Measurements from ENCODE around the gene RNF157.

The RNF157 gene

DNA sequence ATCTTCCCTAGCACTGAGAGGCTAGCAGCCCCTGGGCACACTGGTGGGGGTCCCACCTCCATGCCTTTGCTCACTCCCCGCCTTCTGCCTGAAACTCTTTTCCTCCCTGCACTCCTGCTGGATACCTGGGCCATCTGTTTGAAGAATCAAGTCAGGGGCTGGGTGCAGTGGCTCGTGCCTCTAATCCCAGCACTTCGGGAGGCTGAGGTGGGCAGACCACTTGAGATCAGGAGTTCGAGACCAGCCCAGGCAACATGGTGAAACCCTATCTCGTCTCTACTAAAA lies 115.0 kb downstream of the RNF157 start:
- Histone ChIP-seq H3K79me2 (ENCODE audit: control insufficient read depth, insufficient read depth, low read length) (no peaks in the 10 kb centered on the region), H2BK120ac (ENCODE audit: low read depth, low read length) (no peak overlapping the region), H3K27ac (ENCODE audit: low read depth, low read length) (no peak overlapping the region), H3K23ac (ENCODE audit: low read length) (no peak overlapping the region), H3K4ac (ENCODE audit: low read depth, low read length) (no peak overlapping the region), H3K79me1 (ENCODE audit: low read length) (no peaks in the 10 kb centered on the region), H3K27me3 (ENCODE audit: insufficient read depth, low read length, poor library complexity) (peaks cover 4% of the 10 kb centered on the region), H3K36me3 (ENCODE audit: control insufficient read depth, insufficient read depth, low read length) (no peaks in the 10 kb centered on the region), H4K8ac (ENCODE audit: low read depth, low read length) (no peak overlapping the region), H4K5ac (ENCODE audit: low read length) (no peak overlapping the region), H3K9ac (ENCODE audit: low read length) (no peak overlapping the region), H3K18ac (ENCODE audit: low read length) (no peak overlapping the region), H2BK5ac (ENCODE audit: low read length) (no peak overlapping the region), H2AK5ac (ENCODE audit: low read length) (no peak overlapping the region), H3K4me1 (ENCODE audit: control insufficient read depth, low read depth, low read length) (no peaks in the 10 kb centered on the region), H3K4me2 (ENCODE audit: low read length) (no peak overlapping the region), H2BK15ac (replicated peaks; ENCODE audit: low read depth) (no peak overlapping the region), H3K4me3 (ENCODE audit: low read length) (no peak overlapping the region), H3K56ac (ENCODE audit: low read length) (no peak overlapping the region)
- DNase-seq, result no peak
- no CpG with 5 or more reads among the region's 5 CpGs for WGBS (ENCODE audit: extremely low coverage, insufficient coverage, low lambda C conversion rate)

DNA sequence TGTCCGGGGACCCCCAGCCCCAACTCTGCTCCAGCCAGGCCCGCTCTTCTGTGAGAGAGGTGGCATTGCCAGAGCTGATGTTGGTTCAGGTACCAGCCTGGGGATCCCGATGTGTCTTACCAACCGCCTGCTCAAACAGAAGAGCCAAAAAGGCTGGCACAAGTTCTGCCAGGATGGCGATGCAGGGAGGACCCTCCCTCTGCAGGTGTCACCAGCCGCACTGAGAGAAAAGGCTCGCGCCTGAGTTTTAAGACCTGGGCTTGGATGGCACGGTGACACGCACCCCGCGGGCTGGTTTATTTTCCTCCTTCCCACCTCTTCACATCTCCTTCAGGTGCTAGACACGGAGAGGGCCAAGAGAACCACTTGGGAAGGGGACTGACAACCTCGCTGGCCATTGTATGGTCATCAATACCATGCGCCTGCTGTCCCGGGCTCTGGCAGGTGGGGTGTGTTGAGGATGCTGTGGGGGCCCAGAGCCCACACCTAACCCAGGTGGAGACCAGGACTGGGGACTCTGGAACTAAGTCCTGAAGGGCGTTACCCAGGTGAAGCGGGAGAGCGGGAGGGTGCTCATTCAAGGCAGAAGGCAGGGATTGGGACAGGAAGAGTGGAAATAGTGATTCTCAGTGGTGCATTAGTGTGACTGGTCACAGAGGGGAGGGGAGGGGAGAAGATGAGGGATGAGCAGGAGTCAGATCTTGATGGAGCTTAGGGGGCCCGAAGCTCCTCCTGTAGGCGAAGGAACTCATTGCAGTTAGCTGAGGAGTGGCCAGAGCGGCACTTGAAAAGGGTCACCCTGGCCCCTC lies 115.5 kb downstream of the RNF157 start:
- no peaks in the 10 kb centered on the region for H3K27me3 ChIP-seq (ENCODE audit: insufficient read depth, low read length, poor library complexity)
- no peak overlapping the region for H2BK5ac ChIP-seq (ENCODE audit: low read length)
- H4K8ac ChIP-seq (ENCODE audit: low read depth, low read length), result no peak overlapping the region
- H3K79me1 ChIP-seq (ENCODE audit: low read length), result no peaks in the 10 kb centered on the region
- no peaks in the 10 kb centered on the region for H3K36me3 ChIP-seq (ENCODE audit: control insufficient read depth, insufficient read depth, low read length)
- no peak overlapping the region for H3K23ac ChIP-seq (ENCODE audit: low read length)
- WGBS (ENCODE audit: extremely low coverage, insufficient coverage, low lambda C conversion rate), result no CpG with 5 or more reads among the region's 22 CpGs
- no peak overlapping the region for H2BK120ac ChIP-seq (ENCODE audit: low read depth, low read length)
- no peak overlapping the region for H3K18ac ChIP-seq (ENCODE audit: low read length)
- H3K4me2 ChIP-seq (ENCODE audit: low read length), result no peak overlapping the region
- H2AK5ac ChIP-seq (ENCODE audit: low read length), result no peak overlapping the region
- H4K5ac ChIP-seq (ENCODE audit: low read length), result no peak overlapping the region
- H3K4me1 ChIP-seq (ENCODE audit: control insufficient read depth, low read depth, low read length), result no peaks in the 10 kb centered on the region
- H3K56ac ChIP-seq (ENCODE audit: low read length), result no peak overlapping the region
- H3K4ac ChIP-seq (ENCODE audit: low read depth, low read length), result no peak overlapping the region
- H3K79me2 ChIP-seq (ENCODE audit: control insufficient read depth, insufficient read depth, low read length), result no peaks in the 10 kb centered on the region
- no peak overlapping the region for H3K4me3 ChIP-seq (ENCODE audit: low read length)
- peak; percentile 78 for DNase-seq
- no peak overlapping the region for H3K27ac ChIP-seq (ENCODE audit: low read depth, low read length)
- H3K9ac ChIP-seq (ENCODE audit: low read length), result no peak overlapping the region
- H2BK15ac ChIP-seq (replicated peaks; ENCODE audit: low read depth), result no peak overlapping the region

DNA sequence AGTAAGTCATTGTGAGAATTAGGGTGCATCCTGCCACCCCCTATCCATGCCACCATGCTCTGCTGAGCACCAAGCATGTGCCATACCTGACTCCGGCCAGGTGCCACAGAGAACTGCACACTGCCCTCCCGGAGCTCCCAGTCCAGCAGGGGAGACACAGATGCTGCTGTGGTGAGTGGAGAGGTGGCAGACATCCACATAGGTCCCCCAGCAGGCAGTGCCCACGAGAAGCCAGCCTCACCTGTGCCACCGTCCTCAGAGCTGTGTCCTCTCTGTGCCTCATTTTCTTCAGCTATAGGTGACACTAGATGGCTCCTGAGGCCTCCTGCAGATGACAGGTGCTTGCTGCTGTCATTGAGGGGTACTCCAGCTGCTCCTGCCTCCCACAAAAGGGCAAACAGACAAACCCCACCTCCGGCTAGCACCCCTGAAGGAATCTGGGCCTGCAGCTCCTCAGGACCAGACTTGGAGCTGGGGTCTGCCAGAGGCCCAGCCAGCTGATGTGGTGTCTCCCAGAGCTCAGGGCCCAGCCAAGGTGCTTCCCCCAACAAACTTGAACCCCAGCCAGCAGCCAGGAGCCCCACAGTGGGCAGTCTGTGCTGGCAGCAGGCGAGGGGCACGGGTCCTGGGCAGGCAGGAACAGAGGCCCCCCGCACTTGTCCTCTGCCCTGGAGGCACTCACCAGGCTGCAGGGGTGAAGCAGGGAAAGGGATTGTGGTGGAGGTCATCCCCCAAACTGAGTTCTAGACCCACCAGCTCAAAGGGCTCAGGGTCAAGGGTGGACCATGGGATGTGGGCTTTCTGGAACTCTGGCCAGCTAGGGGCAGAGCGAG lies 116.3 kb downstream of the RNF157 start:
- Histone ChIP-seq H3K27ac (ENCODE audit: low read depth, low read length) (no peak overlapping the region), H4K5ac (ENCODE audit: low read length) (no peak overlapping the region), H3K23ac (ENCODE audit: low read length) (no peak overlapping the region), H3K79me1 (ENCODE audit: low read length) (no peaks in the 10 kb centered on the region), H3K4ac (ENCODE audit: low read depth, low read length) (no peak overlapping the region), H3K4me2 (ENCODE audit: low read length) (no peak overlapping the region), H2BK120ac (ENCODE audit: low read depth, low read length) (no peak overlapping the region), H3K4me1 (ENCODE audit: control insufficient read depth, low read depth, low read length) (no peaks in the 10 kb centered on the region), H3K27me3 (ENCODE audit: insufficient read depth, low read length, poor library complexity) (no peaks in the 10 kb centered on the region), H2AK5ac (ENCODE audit: low read length) (no peak overlapping the region), H3K56ac (ENCODE audit: low read length) (no peak overlapping the region), H2BK5ac (ENCODE audit: low read length) (no peak overlapping the region), H3K4me3 (ENCODE audit: low read length) (no peak overlapping the region), H3K18ac (ENCODE audit: low read length) (no peak overlapping the region), H3K79me2 (ENCODE audit: control insufficient read depth, insufficient read depth, low read length) (no peaks in the 10 kb centered on the region), H4K8ac (ENCODE audit: low read depth, low read length) (no peak overlapping the region), H2BK15ac (replicated peaks; ENCODE audit: low read depth) (no peak overlapping the region), H3K9ac (ENCODE audit: low read length) (no peak overlapping the region), H3K36me3 (ENCODE audit: control insufficient read depth, insufficient read depth, low read length) (no peaks in the 10 kb centered on the region)
- DNase-seq, result no peak
- WGBS (ENCODE audit: extremely low coverage, insufficient coverage, low lambda C conversion rate), result no CpG with 5 or more reads among the region's 9 CpGs

DNA sequence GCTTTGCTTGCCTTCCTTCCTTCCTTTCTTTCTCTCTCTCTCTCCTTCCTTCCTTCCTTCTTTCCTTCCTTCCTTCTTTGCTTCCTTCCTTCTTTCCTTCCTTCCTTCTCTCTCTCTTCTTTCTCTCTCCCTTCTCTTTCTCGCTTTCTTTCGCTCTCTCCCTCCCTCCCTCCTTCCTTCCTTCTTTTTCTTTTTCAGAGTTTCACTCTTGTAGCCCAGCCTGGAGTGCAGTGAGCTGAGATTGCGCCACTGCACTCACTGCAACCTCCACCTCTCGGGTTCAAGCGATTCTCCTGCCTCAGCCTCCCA lies 117.1 kb downstream of the RNF157 start:
- no peak overlapping the region for H2BK15ac ChIP-seq (replicated peaks; ENCODE audit: low read depth)
- no peak overlapping the region for H2AK5ac ChIP-seq (ENCODE audit: low read length)
- H3K79me1 ChIP-seq (ENCODE audit: low read length), result no peaks in the 10 kb centered on the region
- no peak overlapping the region for H3K18ac ChIP-seq (ENCODE audit: low read length)
- no peaks in the 10 kb centered on the region for H3K4me1 ChIP-seq (ENCODE audit: control insufficient read depth, low read depth, low read length)
- H3K9ac ChIP-seq (ENCODE audit: low read length), result no peak overlapping the region
- no peak overlapping the region for H3K4me2 ChIP-seq (ENCODE audit: low read length)
- no peak overlapping the region for H3K23ac ChIP-seq (ENCODE audit: low read length)
- H2BK5ac ChIP-seq (ENCODE audit: low read length), result no peak overlapping the region
- H4K5ac ChIP-seq (ENCODE audit: low read length), result no peak overlapping the region
- no peaks in the 10 kb centered on the region for H3K36me3 ChIP-seq (ENCODE audit: control insufficient read depth, insufficient read depth, low read length)
- no peak overlapping the region for H3K4ac ChIP-seq (ENCODE audit: low read depth, low read length)
- H3K27me3 ChIP-seq (ENCODE audit: insufficient read depth, low read length, poor library complexity), result no peaks in the 10 kb centered on the region
- no peak overlapping the region for H4K8ac ChIP-seq (ENCODE audit: low read depth, low read length)
- no CpG with 5 or more reads among the region's 5 CpGs for WGBS (ENCODE audit: extremely low coverage, insufficient coverage, low lambda C conversion rate)
- H3K4me3 ChIP-seq (ENCODE audit: low read length), result no peak overlapping the region
- no peak overlapping the region for H3K56ac ChIP-seq (ENCODE audit: low read length)
- H3K27ac ChIP-seq (ENCODE audit: low read depth, low read length), result no peak overlapping the region
- no peak overlapping the region for H2BK120ac ChIP-seq (ENCODE audit: low read depth, low read length)
- no peak for DNase-seq
- no peaks in the 10 kb centered on the region for H3K79me2 ChIP-seq (ENCODE audit: control insufficient read depth, insufficient read depth, low read length)

GRCh38 chr17:76122431-76123190 lies 117.7 kb downstream of the RNF157 start:
- H3K4me1 ChIP-seq (ENCODE audit: control insufficient read depth, low read depth, low read length), result no peaks in the 10 kb centered on the region
- peak overlapping the region; percentile 68 for H3K4me2 ChIP-seq (ENCODE audit: low read length)
- H2BK5ac ChIP-seq (ENCODE audit: low read length), result no peak overlapping the region
- H2AK5ac ChIP-seq (ENCODE audit: low read length), result no peak overlapping the region
- no peak overlapping the region for H4K5ac ChIP-seq (ENCODE audit: low read length)
- no peak overlapping the region for H3K23ac ChIP-seq (ENCODE audit: low read length)
- H3K36me3 ChIP-seq (ENCODE audit: control insufficient read depth, insufficient read depth, low read length), result no peaks in the 10 kb centered on the region
- H3K27me3 ChIP-seq (ENCODE audit: insufficient read depth, low read length, poor library complexity), result no peaks in the 10 kb centered on the region
- peak overlapping the region; percentile 91 for H3K56ac ChIP-seq (ENCODE audit: low read length)
- H3K79me1 ChIP-seq (ENCODE audit: low read length), result no peaks in the 10 kb centered on the region
- H3K79me2 ChIP-seq (ENCODE audit: control insufficient read depth, insufficient read depth, low read length), result no peaks in the 10 kb centered on the region
- H4K8ac ChIP-seq (ENCODE audit: low read depth, low read length), result no peak overlapping the region
- peak overlapping the region; percentile 81 for H3K18ac ChIP-seq (ENCODE audit: low read length)
- H2BK15ac ChIP-seq (replicated peaks; ENCODE audit: low read depth), result no peak overlapping the region
- WGBS (ENCODE audit: extremely low coverage, insufficient coverage, low lambda C conversion rate), result no CpG with 5 or more reads among the region's 24 CpGs
- peak overlapping the region; percentile 1 for H2BK120ac ChIP-seq (ENCODE audit: low read depth, low read length)
- no peak for DNase-seq
- no peak overlapping the region for H3K27ac ChIP-seq (ENCODE audit: low read depth, low read length)
- H3K4me3 ChIP-seq (ENCODE audit: low read length), result no peak overlapping the region
- peak overlapping the region; percentile 70 for H3K9ac ChIP-seq (ENCODE audit: low read length)
- peak overlapping the region; percentile 56 for H3K4ac ChIP-seq (ENCODE audit: low read depth, low read length)
